Kidney epithelial cell (primary cell): ENCODE data around the gene RAB36. TPM values are rescaled to one million over a fixed set of nuclear protein-coding genes. Genes with fewer than 3 reads are reported as not detected.

Experiments
- DNase-seq: peaks from one replicate; pipeline ENCODE4 v3.0.0-alpha.2; 2010; ENCODE audit warnings: low read depth
- H3K27me3 ChIP-seq: 2 replicates; pipeline ENCODE4 v1.6.0; 2011; ENCODE audit warnings: low read length; ENCODE audit not compliant: control insufficient read depth, insufficient read depth
- H3K36me3 ChIP-seq: 2 replicates; pipeline ENCODE4 v1.5.1; 2011; ENCODE audit warnings: low read length; ENCODE audit not compliant: control insufficient read depth, insufficient read depth
- H3K4me3 ChIP-seq: 2 replicates; pipeline ENCODE4 v1.5.1; 2011; ENCODE audit warnings: low read depth, mild to moderate bottlenecking, control low read depth, low read length
- CTCF ChIP-seq: IDR thresholded peaks from 2 replicates; pipeline ENCODE4 v1.5.1; 2011; ENCODE audit warnings: mild to moderate bottlenecking, moderate library complexity, low read length, control low read depth, inconsistent platforms; ENCODE audit not compliant: insufficient read depth, poor library complexity, severe bottlenecking
- total RNA-seq: library from RNA; depleted of rRNA; stranded (reverse); fragments of >200 nt; gene quantifications from 2 replicates; pipeline ENCODE4 v1.2.3, GENCODE V29; 2015

Gene RAB36
- total RNA-seq, 1 donor from 2014 or later, result 5.7 TPM

DNA sequence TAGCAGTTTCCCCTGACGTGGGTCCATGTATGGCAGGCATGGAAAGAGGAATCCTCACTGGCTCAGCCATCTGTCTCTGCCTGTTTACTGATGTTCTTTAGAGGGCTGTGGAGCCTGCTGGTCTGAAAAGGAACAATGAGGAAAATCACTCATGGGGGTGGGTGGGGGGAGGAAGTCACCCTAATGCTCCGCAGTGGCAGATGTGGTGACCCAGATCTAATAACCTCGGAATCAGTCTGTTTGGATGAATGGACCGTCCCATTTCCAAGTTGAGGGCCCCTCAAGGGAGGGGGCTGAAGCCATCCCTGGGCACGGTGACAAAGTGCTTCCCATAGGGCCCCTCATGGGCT is 39.5 kb downstream of the RAB36 start:
- TF ChIP-seq CTCF, result no peak
- Histone ChIP-seq H3K4me3 (no peak overlapping the region), H3K27me3 (no peaks in the 10 kb centered on the region), H3K36me3 (peaks cover 2% of the 10 kb centered on the region)
- DNase-seq, result no peak

GRCh38 chr22:23187211-23187610 is 41.9 kb downstream of the RAB36 start:
- Histone ChIP-seq H3K27me3 (no peaks in the 10 kb centered on the region), H3K36me3 (peaks cover 2% of the 10 kb centered on the region), H3K4me3 (no peak overlapping the region)
- no peak for DNase-seq
- no peak for TF ChIP-seq CTCF

DNA sequence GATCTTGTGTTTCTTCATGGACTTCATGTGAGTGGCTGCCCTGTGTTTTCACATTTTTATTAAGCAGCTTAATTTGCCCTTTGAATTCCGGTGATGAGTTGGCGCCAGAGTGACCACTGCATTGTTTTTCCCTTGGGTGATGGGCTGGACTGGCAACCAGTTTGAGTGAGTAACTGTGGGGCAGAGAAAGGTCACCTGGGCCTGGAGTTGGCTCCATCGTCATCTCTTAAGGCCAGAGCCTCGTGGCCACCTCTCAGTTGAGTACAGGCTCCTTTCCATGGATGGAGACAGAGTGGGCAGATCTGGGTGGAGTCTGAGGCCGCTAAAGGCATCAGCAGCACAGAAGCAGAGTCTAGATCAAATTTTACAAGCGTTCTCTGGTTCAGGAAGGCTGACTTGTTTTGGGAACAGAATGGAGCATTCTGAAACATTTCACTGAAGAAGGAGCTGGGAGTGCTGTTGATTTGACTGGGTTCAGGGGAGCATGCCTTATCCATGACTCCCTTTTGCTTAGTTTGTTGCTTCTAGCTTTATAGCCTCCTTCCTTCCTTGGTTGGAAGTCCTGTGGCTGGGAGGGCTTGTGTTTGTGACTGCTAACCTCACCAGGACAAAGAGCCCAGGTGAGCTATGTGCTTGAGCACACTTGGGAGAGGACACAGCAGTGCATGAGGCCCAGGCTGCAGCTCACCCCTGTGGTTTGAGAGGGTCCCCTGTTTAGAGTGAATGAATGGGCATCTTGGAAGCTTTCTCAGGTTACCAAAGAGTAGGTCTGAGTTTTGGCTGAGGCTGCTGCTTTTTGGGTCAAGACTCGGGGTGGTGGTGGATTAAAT is 42.8 kb downstream of the RAB36 start:
- TF ChIP-seq CTCF, result no peak
- no peaks in the 10 kb centered on the region for H3K27me3 ChIP-seq
- no peak for DNase-seq
- no peak overlapping the region for H3K4me3 ChIP-seq
- peaks cover 2% of the 10 kb centered on the region for H3K36me3 ChIP-seq

GRCh38 chr22:23190526-23190925 is 45.2 kb downstream of the RAB36 start:
- no peaks in the 10 kb centered on the region for H3K36me3 ChIP-seq
- H3K4me3 ChIP-seq, result no peak overlapping the region
- H3K27me3 ChIP-seq, result no peaks in the 10 kb centered on the region
- DNase-seq, result no peak
- TF ChIP-seq CTCF, result no peak

DNA sequence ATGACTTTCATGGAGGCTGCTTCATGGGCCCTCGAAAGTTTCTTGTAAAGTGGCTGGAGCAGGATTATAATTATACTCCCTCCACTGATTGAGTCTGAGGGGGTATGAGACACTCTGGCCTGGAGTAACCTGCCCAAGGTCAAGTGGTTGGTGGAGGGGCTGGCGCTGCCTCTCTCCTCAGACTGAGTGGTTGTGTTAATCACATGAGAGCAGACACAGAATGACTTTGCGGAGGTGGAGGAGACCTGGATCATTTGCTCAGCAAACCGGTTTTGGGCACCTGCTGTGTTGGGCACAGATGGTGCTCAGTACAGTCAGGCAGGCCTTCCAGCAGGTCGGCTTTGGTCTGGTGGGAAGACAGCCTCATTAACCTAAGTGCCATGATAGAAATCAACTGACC is 46.9 kb downstream of the RAB36 start:
- no peak for DNase-seq
- Histone ChIP-seq H3K27me3 (no peaks in the 10 kb centered on the region), H3K4me3 (no peak overlapping the region), H3K36me3 (no peaks in the 10 kb centered on the region)
- TF ChIP-seq CTCF, result no peak

DNA sequence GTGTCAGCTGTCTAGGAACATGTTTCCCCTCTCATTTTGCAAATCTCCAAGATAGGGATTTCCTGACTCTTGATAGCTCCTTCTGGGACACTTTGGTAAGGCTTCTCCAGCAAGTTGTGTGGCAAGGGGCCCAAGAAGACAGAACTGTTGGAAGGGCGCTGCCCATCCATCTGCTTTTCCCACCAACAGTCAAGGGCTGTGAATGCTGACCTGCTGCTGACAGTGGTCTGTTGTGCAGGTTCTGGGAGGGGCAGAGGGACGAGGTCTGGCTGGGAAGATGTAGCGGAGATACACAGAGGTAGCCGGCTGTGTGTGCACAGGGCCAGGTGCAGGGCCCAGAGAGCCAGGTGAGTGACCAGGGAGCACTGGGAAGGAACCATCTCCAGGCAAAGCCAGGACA is 47.3 kb downstream of the RAB36 start:
- Histone ChIP-seq H3K36me3 (no peaks in the 10 kb centered on the region), H3K4me3 (no peak overlapping the region), H3K27me3 (no peaks in the 10 kb centered on the region)
- no peak for TF ChIP-seq CTCF
- no peak for DNase-seq
